ENCODE results near the gene FOXN3.

- TF ChIP-seq, protein P1, sequence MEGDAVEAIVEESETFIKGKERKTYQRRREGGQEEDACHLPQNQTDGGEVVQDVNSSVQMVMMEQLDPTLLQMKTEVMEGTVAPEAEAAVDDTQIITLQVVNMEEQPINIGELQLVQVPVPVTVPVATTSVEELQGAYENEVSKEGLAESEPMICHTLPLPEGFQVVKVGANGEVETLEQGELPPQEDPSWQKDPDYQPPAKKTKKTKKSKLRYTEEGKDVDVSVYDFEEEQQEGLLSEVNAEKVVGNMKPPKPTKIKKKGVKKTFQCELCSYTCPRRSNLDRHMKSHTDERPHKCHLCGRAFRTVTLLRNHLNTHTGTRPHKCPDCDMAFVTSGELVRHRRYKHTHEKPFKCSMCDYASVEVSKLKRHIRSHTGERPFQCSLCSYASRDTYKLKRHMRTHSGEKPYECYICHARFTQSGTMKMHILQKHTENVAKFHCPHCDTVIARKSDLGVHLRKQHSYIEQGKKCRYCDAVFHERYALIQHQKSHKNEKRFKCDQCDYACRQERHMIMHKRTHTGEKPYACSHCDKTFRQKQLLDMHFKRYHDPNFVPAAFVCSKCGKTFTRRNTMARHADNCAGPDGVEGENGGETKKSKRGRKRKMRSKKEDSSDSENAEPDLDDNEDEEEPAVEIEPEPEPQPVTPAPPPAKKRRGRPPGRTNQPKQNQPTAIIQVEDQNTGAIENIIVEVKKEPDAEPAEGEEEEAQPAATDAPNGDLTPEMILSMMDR (IDR thresholded peaks at IDR 0.05) = no peak
- TF ChIP-seq EP300 (IDR thresholded peaks at IDR 0.05; ENCODE audit: low read depth) (no peak), POLR2A (IDR thresholded peaks at IDR 0.05) (no peak)
These were observed 114.6 kb downstream of the FOXN3 start for GRCh38 chr14:89302396-89302950.

Data from transverse colon (tissue), 3 donors.